ENCODE measurements around the gene ITPK1.

The ITPK1 gene

DNA sequence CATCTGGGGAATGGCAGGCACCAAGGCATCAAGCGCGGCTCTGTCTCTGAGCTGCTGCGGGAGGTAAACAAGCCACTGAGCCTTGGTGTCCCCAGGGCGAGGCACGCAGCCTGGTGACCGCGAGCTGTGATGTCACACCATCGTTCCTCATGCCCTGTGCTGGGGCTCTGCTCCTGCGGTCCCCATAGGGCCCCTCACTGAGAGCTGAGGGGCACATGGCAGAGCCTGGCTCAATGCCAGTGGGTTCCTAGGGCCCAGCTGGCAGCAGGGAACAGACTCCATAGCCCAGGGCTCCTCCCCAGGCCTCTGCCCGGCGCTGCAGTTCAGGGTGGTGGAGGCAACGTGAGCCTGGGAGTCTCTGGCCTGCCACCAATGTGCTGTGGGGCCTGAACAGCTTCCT, 170.2 kb downstream of the ITPK1 start:
- no peak for DNase-seq

DNA sequence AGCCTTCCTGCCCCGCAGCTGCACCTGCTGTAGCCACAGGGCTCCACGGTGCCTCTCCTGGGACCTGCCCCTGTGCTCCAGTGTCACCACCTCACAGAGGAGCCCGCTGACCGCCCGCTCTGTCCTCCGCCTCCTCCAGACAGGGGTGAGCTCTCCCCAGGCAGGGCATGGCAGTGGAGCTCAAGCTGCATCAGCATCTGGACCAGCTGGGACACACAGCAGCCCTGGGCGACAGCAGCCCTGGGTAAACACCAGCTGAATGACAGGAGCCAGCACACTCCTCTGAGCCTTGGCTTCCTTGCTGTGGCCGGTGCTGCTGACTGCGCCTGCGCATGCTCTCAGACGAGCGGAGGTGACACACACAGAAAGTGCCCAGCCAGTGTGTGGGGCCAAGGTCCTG, 170.7 kb downstream of the ITPK1 start:
- DNase-seq: no peak

DNA sequence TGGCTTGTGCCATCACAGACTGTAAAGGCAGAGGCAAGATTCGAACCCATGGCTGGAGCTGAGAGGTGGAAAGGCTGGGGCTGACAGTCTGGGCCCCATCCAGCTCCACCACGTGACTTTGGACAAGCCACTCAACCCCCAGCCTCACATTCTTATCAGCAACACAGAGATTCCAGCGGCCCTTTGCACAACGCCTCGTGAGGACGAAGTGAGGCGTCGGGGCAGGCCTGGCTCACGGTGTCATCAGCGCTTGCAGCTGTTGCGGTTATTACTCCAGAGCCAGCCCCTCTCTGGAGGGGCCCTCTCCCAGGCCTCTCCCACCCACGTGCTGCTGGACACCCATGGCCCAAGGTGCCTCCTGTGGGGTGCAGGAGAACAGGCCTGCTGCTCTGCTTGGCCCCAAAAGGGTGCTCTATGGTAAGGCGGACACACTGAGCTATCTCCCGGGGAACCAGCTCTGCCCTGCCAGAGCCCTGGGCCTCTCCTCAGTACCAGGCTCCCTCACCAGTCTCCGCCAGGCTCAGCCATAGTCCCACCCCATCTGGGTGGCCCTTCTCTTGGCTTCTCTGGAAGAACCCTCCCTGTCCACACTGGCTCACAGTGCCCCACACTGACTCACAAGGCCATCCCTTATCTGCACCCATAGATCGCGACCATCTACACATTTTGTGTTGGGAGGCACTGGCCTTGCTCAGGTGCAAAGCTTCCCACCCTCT, 171.7 kb downstream of the ITPK1 start:
- no peak for DNase-seq

DNA sequence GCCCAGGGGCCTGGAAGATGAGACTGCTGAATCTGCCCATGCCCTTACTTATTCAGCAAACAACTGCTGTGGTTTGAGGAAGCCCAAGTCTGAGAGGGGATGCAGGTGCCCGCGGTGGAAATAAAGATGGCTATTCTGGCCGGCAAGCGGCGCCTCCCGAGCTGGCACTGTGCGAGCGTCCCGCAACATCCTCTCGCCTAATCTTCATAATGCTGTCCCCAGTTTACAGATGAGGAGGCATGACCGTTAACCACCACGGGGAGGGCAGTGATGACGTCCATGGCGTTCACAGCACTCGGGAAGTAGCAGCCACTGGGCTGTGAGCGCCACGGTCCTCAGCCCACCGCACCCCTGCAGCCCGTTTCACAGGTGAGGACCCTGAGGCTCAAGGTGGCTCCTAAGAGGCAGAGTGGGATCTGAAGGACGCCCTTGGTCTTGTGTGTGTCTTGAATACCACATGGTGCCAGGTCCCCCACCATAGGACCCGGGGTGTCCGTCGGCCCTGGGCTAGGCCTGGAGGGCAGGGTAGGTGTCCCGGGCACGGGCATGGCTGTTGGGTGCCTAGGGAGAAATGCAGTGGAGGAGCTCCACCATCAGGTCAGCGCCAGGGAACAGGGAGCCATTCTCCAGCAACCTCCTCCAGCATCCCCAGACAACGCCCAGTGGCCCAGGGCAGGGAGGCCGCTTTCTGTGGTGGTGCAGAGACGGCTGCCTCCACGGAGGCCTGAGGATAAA, 172.6 kb downstream of the ITPK1 start:
- DNase-seq: no peak

DNA sequence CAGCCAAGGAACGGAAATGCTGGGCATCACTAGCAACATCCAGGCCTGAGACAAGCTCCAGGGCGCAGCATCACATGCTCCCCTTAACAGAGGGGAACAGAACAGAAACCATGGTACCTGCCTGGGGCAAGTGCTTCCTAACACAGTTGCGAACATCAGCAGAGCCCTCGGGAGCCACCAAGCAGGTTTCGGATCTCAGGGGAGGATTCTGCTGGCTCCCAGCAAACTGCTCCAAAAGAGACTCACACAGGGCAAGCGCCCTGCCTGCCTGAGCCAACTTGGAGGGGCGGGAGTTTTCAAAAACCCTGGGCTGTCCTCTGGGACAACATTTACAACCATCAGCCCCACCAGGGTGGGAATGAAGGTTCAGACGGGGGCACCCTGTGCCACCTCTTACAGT, 173.1 kb downstream of the ITPK1 start:
- no peak for DNase-seq

DNA sequence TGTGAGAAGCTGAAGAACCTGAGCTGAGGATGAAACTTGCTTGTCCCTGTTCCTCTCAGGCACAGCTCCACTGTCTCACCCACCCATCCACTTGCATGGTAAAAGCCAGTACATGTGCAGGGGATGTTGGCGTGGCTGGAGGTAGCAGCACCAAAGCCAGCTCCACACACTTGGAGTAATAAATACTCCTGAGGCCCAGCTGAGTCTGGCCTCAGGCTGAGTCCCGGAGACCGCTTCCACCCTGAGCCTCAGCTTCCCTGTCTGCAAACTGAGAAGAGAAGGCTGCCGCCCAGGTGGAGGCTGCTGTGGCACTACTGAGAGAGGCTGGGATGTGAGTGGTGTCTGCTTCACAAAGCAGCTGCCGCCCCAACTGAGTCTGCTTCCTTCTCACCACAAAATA, 173.6 kb downstream of the ITPK1 start:
- no peak for DNase-seq

DNA sequence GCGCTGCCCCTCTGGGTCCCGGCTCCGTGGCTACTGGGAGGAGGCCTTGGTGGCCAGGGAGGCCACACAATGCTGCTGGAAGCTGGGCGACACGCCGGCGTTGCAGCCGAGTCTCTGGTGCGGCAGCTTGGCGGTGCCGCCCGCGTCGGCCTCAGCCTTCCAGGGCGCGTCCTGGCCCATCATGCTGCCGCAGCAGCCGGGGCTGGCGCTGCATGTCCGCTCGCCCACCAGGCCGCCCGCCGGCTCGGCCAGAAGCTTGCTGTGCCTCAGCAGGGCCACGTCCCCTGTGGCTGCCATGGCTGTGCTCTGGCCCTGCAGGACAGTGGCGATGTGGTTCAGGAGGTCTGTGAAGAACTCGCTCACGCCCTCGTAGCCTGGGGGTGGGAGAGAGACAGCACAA, 174.2 kb downstream of the ITPK1 start:
- no peak for DNase-seq

DNA sequence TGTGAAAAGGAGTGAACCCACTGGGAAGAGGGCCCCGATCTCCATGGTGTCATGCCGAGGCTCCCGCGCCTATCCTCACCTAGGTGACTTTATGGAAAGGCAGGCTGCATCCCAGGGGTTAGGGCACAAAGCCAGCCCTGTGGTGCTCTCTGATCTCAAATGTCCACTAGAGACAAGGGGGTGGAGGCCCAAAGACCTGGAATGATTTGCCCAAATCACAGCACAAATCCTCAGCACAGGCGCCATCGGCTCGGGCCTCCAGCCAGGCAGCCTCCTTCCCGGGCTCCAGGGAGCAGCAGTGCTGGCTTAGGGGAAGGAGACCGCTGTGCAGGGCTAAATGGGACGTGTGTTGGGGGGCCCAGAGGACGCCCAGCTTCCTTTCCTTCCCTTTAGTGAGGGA, 175.2 kb downstream of the ITPK1 start:
- no peak for DNase-seq

DNA sequence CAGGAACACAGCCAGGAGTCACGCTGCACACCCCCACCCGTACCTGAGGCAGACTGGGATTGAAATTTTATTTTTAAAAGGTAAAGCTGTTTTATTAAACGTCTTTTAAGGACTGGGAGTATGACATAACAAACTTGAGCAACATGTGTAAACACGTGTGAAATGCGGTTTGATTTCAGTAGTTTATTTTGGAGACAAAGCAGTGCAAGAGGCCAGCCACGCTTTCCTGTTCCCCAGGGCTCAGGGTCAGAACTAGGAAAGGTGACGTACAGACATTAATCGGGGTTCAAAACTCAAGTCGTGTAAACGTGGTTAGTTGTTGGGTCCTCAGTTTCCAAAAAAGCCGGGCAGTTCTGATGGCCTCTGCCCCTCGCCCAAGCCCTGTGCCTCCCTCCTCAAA, 176.0 kb downstream of the ITPK1 start:
- no peak for DNase-seq

DNA sequence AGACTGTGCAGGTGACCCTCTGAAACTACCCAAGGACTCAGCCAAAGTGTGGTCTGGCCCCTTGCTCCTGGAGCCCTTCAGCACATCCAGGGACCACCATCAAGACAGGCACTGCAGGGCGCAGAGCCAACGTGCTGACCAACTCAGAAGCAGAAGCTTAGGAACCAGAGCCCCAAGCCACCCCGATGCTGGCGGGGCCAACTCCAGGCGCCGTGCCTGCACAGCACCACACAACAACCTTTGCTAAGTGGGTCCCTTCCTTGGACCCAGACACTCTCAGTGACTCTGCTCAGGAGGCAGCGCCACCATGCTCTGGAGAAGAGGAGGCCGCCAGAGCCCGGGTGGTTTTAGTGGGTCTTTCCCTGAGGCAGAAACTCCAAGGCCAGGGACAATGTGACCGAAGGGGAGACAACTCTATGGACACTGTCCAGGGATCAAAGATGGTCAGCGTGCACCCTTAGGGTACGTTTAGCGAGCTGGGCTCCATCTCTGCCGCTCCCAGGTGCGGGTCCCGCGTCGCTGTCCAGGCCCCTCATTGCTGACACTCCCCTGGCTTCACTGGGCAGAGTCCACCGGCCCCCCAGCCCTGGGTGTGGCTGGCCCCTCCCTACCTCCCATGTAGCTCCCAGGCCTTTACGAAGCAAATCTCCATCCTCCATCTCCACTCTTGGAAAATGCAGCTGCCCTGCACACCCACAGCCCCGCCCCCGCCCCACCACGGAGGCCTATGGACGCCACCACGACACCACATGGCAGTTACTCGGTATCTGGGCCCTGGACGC, 176.6 kb downstream of the ITPK1 start:
- no peak for DNase-seq

DNA sequence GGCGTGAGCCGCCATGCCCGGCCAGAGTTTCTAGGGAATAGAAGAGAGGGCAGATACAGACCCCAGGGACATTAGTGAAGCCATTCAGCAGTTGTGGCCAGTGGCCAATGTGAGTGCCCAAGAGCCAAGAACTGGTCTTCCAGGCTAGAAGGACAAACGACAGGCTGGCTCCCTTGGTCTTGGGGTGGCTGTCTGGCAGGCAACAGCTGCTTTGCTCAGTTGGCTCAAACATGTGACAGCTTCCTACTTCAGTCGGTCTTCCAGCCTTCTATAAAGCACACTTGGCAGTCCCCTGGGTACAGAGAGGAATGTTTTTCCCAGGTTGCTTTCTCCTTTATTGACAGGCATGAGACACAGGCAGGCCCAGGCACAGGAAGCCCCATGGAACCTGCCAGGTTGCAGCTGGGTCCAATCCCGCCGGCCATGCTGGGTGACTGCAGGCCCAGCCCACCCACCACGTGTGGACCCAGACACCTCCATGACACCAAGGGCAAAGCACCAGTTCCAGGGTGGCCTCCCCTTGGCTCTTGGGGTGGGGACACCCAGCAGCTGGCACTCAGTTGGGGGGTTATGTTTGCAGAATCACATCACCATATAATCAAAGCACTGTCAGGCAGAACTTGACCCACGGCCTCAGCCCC, 177.4 kb downstream of the ITPK1 start:
- no peak for DNase-seq

DNA sequence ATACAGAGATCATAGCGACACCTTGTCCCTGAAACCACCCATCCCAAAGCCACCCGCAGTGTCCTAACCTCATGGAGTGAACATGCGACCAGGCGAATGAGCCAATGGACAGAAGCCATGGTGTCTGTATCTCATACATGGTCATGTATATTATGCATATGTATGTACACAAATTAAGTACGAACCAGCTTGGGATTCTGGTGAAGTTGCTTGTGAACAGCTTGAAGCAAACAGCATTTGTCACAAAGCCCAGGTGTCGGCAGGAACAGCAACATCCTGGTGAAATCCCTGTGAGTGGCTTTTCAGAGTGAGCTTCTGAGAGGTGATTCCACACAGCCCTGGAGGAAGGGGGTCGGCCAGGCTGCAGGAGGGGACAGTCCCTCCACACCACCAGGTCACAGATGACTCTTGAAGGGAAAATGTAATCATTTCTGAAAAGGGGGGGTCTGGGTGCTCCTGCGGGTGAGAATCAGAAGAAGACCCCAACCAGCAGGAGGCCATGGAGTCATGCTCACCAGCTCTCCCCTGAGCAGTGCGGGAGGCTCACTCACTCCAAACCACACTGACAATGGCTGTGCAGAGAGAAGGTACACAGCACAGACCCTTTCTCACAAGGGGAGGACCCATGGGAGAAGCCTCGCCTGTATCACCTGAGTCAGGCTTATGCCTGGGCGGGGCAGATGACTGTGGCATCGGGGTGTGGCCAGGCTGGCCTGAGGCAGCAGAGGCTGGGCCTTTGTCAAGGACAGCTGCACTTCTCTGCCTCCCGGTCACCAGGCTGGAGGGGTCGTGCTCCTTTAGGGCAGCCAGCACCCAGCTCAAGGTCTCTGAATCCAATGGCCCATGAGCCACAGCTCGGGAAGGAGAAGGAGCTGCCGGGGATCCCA, 178.4 kb downstream of the ITPK1 start:
- DNase-seq: no peak

DNA sequence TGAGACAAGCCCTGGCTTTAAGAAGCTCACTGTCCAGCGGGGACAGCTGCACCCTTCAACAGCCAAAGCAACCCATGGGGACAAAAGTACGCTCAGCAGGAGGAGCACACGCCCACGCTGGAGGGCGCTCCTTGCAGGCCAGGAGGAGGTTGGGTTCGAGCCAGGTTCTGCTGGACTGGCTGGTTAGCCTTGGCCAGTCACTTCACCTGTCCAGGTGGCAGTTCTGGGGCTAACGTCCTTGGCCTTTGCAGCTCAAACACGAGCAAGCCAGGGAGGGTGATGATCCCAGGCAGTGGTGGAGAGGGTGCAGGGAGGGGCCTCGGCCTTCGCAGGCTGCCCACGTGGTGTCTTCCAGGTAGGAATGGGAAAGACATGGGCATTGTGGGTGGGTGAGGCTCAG, 179.6 kb downstream of the ITPK1 start:
- no peak for DNase-seq

DNA sequence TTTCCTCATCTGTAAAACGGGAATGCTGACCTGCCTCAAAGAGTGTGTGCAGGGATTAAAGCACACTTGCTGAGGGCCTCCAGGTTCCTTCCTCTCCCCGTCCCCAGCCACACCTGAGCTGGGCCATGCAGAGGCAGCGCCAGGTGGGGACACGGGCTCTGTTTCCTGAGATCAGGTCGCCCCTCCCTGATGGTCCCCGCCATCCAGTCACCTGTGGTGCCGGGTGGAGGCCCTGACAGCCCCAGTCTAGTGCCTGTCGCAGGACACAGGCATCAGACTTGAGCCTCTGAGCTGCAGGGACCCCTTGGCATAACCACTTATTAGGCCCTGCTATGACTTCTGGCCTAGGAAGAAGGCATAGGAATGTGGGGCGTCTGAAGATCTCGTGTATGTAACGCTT, 180.3 kb downstream of the ITPK1 start:
- no peak for DNase-seq

DNA sequence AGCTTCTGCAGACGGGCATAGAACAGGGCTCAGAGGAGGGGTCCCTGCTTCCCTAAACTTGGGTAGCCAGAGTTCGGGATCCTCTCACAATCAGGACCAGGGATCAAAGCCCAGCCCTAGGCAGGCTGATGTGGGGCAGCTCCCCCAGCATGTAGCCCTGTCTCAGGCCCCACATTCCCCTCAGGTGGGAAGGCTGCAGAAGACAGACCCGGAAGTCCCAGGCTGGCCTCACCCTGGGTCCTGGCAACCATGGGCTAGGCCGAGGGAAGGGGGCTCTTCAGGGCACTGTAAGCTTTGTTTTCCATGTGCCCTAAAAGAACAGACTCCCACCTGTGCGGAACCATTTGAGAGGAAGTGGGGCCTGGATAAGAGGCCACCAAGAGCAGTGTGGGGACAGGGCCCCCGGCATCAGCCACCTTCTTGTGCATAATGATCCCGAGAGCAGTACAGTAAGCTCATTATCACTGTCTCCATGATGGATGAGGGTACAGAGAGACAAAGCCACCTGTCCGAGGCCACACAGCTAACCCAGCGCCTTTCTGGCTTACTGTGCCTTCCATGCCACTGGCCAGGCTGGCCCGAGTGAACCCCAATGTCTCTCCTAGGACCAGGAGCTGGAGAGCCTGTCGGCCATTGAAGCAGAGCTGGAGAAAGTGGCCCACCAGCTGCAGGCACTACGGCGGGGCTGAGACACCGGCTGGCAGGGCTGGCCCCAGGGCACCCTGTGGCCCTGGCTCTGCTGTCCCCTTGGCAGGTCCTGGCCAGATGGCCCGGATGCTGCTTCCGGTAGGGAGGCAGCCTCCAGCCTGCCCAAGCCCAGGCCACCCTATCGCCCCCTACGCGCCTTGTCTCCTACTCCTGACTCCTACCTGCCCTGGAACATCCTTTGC, 181.3 kb downstream of the ITPK1 start:
- DNase-seq: no peak

DNA sequence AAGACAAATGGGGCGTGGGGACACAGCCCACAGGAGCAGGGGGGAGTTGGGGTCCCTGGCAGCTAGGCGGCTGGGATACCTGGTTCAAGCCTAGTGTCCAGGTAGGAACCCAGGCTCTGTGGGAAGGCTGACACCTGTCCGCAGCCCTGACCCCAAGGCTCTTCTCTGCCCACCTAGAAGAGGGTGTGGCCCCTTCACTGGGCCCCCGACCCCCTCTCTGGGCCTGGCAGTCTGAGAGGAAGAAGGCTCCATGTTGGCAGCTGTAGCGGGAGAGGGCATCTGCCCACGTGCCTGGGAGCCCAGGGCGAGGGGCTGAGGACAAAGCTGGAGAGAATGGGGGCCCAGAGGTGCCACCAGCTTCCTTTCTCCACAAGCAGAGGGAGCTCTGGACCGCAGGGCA, 182.2 kb downstream of the ITPK1 start:
- DNase-seq: no peak

DNA sequence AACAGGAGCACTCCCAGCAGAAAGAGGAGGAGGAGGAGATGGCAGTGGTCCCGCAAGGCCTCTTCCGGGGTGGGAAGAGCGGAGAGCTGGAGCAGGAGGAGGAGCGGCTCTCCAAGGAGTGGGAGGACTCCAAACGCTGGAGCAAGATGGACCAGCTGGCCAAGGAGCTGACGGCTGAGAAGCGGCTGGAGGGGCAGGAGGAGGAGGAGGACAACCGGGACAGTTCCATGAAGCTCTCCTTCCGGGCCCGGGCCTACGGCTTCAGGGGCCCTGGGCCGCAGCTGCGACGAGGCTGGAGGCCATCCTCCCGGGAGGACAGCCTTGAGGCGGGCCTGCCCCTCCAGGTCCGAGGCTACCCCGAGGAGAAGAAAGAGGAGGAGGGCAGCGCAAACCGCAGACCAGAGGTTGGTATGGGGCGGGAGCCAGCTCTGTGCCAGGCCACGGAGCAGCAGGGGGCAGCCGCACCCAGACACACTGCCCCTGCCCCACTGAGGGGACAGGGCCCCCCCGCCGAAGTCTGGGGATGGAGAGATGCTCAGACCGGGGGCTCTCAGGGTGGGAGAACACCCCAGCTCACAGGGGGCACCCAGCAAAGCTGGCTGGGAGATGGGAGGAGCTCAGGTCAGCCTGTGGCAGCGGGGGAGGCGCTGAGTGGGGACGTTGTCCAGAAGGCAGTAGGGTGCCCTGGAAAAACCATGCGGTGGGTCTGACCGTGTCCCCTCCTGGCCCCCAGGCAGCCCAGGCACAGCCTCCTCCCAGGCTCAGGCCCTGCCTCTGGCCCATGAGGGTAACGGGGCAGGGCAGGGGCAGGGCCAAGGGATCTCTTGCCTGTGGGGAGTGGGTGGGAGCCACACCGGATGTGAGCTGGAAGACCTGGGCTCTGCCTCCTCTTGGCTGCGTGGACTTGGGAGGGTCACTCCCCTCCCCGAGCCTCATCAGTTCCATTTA, 183.0 kb downstream of the ITPK1 start:
- DNase-seq: no peak

DNA sequence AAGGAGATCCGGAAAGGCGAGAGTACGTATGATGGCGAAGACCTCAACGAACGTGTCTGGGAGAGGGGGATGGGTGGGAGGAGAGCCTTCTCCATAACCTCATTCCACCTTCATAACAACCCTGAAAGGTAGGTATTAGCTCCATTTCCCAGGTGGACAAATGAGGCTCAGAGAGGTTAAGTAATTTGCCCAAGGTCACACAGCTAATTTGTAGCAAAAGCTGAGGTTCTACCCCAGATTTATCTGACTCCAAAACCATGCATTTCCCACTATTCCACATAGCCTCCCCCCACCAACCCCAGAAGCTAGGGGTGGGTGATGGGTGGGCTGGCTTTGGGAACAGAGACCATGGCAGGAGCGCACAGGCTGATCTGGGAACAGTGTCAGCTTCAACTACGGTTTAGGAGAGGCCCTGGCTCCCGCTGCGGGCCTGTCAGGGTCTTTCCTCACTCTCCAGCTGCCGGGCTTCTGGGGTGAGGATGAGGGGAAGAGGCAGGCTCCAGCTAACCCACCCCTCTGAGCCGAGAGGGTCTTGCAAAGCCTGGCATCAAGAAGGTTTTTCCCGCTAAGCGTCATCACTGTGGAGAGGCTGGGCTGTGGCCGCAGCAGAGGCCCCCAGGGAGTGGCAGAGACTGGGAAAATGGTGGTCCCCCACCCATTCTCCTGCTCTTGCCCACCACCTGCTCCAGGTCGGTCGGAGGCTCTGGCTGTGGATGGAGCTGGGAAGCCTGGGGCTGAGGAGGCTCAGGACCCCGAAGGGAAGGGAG, 183.9 kb downstream of the ITPK1 start:
- DNase-seq: no peak

All from cerebellar nuclear complex (tissue), 1 donor.